Measurements from ENCODE around the gene PROX2.

DNA sequence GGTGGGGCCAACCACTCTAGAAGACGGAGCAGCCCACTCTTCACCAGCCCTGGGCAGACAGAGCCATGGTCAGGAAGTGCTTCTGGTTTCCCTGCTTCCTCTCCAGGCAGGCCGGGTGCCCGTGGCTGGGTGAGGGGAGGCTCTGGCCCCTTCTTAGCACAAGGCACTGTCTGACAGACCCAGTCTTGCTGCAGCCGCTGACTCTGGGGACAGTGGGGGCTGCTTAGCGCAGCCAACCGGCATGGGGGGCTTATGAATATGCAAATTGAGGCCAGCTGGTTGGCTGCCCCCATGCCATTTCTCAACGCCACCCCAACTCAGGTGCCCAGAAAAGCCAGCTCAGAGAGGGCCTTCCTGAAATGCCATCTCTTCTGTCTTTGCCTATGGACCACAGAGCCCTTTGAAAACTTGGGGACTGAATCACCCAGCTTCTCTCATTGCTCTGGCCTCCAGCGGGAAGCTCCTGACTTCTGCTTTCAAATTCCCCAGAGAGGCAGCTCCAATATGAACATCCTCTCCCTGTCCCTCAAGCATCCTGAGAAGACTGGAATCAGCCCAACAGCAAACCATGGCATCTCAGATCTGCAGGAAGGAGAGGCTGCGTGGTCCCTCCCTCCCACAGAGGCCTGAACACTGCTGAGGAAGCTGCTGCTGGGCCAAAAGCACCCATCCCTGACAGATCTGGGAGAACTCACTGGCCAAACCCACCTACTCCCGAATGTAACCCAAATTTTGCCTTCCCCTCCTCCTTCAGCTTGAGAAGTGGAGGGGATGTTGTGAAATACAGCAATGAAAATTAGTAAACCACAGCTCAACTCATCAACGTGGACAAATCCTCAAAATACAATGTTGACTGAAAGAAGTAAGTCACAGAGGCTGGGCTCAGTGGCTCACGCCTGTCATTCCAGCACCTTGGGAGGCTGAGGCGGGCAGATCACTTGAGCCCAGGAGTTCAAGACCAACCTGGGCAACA, at the start of gene PROX2:
- TF ChIP-seq CTCF (IDR thresholded peaks at IDR 0.05; ENCODE audit: extremely low read depth in 1 of 2, insufficient read depth in 1 of 2, low read depth in 1 of 2, low read length in 2 of 2) (no peak), POLR2AphosphoS5 (IDR thresholded peaks at IDR 0.05; ENCODE audit: insufficient read depth, low read depth, low read length) (no peak), POLR2A (IDR thresholded peaks at IDR 0.05; ENCODE audit: low read depth, low read length) (no peak), EZH2 (IDR thresholded peaks at IDR 0.05; ENCODE audit: borderline replicate concordance, low read depth, low read length, severe bottlenecking) (no peak), FOS (IDR thresholded peaks at IDR 0.05; ENCODE audit: borderline replicate concordance, insufficient read depth, low read length) (no peak), MYC (IDR thresholded peaks at IDR 0.05; ENCODE audit: low read depth, low read length) (no peak)
- TF ChIP-seq, protein P1, sequence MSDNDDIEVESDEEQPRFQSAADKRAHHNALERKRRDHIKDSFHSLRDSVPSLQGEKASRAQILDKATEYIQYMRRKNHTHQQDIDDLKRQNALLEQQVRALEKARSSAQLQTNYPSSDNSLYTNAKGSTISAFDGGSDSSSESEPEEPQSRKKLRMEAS (IDR thresholded peaks at IDR 0.05; ENCODE audit: insufficient read depth, insufficient read length): no peak
